Nephron (organoid): ENCODE measurements around the gene ANXA4.

Experiments
- H3K27ac Mint-ChIP-seq, 3 experiments: 2 replicates each; pipeline ENCODE4 v1.8.0; 2020; ENCODE audit warnings: mixed read lengths in 3 of 3, mild to moderate bottlenecking in 2 of 3, moderate library complexity in 1 of 3
- H3K27me3 Mint-ChIP-seq: 2 replicates; pipeline ENCODE4 v1.8.0; 2021; ENCODE audit warnings: low read depth, mild to moderate bottlenecking, moderate library complexity, mixed read lengths
- H3K36me3 Mint-ChIP-seq: 2 replicates; pipeline ENCODE4 v1.8.0; 2020; ENCODE audit warnings: low read depth, mixed read lengths
- H3K4me1 Mint-ChIP-seq: 2 replicates; pipeline ENCODE4 v1.8.0; 2020; ENCODE audit warnings: mixed read lengths
- H3K4me3 Mint-ChIP-seq, 3 experiments: 2 replicates each; pipeline ENCODE4 v1.8.0; 2020; ENCODE audit warnings: mild to moderate bottlenecking in 3 of 3, mixed read lengths in 3 of 3, moderate library complexity in 2 of 3
- H3K9me3 Mint-ChIP-seq: 2 replicates; pipeline ENCODE4 v1.8.0; 2020; ENCODE audit warnings: mixed read lengths
- TF ChIP-seq, protein P1 (sequence below), 3 experiments: fragments of 200-600 bp; sonication (generic); IDR thresholded peaks; one replicate each; pipeline ENCODE4 v1.5.0; 2021; ENCODE audit warnings: antibody characterized with exemption in 3 of 3; ENCODE audit not compliant: unreplicated experiment in 3 of 3

ANXA4 gene

DNA sequence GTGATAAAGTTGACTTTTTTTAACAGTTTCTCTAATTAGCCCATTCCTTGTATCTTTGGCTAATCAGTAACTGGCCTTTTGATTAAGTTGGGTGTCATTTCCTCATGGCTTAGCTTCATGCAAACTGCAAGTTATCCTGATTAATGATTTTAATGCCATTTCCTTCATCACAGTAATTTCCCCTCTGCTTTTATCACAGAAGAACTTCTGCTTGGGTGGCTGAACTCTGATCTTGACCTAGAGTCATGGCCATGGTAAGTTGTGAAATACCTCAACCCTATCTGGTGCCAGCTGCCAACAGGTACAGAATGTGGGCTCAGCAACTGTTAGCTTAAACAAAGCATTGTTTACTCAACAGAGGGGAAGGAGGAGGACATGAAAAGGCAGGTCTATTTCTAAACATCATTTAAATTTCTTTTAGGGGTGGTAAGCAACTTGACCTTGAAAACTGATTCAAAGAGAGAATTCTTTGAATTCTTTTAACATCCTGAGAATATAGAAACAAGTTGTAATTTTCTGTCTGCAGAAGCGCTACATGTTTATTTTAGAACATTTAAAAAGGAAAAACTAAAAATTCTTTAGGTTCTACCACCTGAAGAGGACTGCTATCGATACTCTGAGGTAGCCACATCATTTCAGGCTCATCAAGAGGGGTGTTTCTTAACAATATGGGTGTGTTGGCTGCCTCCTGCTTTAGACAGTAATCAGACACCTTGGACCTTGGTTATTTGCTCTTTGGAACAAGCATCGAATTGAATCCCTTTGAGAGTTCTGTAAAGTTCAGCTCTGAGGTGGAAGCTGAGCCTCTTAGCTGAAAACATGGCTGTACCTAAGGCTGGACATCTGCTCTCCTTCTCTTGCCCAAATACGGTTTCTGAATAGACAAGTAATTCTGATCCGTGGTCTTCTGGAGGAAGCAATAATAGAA, 39.7 kb downstream of the ANXA4 start:
- H3K9me3 Mint-ChIP-seq: peaks cover 8% of the 10 kb centered on the region
- peaks cover 11% of the 10 kb centered on the region for H3K36me3 Mint-ChIP-seq
- peak overlapping the region in 1 of 3 experiments; percentile 8 for H3K4me3 Mint-ChIP-seq
- H3K27ac Mint-ChIP-seq: peak overlapping the region; percentile 79 to 93 (median 89)
- H3K4me1 Mint-ChIP-seq: peaks cover 43% of the 10 kb centered on the region
- TF ChIP-seq, protein P1, sequence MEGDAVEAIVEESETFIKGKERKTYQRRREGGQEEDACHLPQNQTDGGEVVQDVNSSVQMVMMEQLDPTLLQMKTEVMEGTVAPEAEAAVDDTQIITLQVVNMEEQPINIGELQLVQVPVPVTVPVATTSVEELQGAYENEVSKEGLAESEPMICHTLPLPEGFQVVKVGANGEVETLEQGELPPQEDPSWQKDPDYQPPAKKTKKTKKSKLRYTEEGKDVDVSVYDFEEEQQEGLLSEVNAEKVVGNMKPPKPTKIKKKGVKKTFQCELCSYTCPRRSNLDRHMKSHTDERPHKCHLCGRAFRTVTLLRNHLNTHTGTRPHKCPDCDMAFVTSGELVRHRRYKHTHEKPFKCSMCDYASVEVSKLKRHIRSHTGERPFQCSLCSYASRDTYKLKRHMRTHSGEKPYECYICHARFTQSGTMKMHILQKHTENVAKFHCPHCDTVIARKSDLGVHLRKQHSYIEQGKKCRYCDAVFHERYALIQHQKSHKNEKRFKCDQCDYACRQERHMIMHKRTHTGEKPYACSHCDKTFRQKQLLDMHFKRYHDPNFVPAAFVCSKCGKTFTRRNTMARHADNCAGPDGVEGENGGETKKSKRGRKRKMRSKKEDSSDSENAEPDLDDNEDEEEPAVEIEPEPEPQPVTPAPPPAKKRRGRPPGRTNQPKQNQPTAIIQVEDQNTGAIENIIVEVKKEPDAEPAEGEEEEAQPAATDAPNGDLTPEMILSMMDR (IDR thresholded peaks at IDR 0.05; ENCODE audit: unreplicated experiment in 3 of 3): no peak
- no peaks in the 10 kb centered on the region for H3K27me3 Mint-ChIP-seq

DNA sequence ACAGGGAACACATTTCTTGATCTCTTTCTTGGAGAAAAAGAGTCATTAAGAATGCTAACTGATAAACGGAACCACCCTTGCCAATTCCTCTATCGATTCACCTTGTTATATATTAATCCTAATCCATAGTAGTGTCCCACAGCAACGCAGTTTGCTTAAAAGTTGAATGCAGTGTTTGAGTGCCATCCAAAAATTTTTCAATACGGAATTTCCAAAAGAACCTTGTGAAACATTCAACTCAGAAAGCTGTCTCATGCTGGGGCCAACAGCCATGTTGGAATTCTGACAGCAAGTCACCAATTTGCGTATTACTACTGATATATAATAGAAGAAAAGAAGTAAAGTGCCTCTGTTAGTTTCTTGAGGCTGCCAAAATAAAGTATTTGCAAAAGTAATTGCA, 42.3 kb downstream of the ANXA4 start:
- Mint-ChIP-seq H3K4me1 (peaks cover 55% of the 10 kb centered on the region), H3K36me3 (peaks cover 6% of the 10 kb centered on the region), H3K27me3 (no peaks in the 10 kb centered on the region), H3K27ac (peak overlapping the region in 2 of 3 experiments; percentile 15 to 28), H3K4me3 (no peak overlapping the region), H3K9me3 (peaks cover 3% of the 10 kb centered on the region)
- TF ChIP-seq, protein P1 (IDR thresholded peaks at IDR 0.05; ENCODE audit: unreplicated experiment in 3 of 3): no peak

DNA sequence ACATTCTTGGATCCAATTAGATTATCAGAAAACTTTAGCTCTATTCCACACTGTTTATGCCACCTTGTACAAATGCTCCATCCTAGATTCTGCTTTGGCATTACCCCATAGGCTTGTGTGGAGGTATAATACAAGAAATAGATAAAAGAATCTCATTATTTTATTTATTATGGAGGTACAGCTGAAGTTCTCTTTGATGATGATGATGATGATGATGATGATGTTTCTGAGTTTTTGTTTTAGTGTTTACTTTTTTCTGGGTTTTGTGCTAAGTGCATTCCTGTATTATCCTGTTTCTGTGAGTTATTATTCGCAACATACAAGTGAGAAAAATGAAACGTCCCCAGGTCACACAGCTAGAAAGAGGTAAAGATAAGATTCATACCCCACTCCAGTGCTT, 43.4 kb downstream of the ANXA4 start:
- Mint-ChIP-seq H3K27ac (peak overlapping the region; percentile 42 to 76 (median 43)), H3K27me3 (no peaks in the 10 kb centered on the region), H3K9me3 (no peaks in the 10 kb centered on the region), H3K4me1 (peaks cover 58% of the 10 kb centered on the region), H3K4me3 (no peak overlapping the region), H3K36me3 (peaks cover 8% of the 10 kb centered on the region)
- TF ChIP-seq, protein P1 (IDR thresholded peaks at IDR 0.05; ENCODE audit: unreplicated experiment in 3 of 3): no peak

DNA sequence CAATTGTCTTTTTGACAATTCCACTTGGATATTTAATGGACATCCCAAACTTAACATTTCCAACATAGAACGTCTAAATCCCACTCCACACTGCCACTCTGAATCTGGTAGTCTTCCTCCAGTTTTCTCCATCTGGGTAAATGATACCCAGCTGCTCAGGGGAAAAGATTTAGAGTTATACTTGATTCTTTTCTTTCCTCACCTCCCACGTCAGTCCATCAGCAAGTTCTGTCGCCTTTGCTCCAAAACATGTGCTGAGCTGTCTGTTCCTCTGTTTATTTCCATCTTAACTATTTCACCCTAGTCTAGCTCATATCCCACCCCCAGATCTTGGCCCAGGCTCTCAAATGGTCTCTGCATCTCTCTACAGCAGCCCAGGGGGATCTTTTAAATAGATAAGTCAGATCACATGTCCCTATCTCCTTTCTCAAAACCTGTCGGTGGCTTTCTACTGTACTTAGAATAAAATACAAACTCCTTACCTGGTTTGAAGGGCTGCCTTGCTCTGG, 44.2 kb downstream of the ANXA4 start:
- Mint-ChIP-seq H3K9me3 (no peaks in the 10 kb centered on the region), H3K27me3 (no peaks in the 10 kb centered on the region), H3K4me3 (no peak overlapping the region), H3K27ac (peak overlapping the region; percentile 42 to 76 (median 43)), H3K36me3 (peaks cover 8% of the 10 kb centered on the region), H3K4me1 (peaks cover 57% of the 10 kb centered on the region)
- TF ChIP-seq, protein P1 (IDR thresholded peaks at IDR 0.05; ENCODE audit: unreplicated experiment in 3 of 3): no peak

DNA sequence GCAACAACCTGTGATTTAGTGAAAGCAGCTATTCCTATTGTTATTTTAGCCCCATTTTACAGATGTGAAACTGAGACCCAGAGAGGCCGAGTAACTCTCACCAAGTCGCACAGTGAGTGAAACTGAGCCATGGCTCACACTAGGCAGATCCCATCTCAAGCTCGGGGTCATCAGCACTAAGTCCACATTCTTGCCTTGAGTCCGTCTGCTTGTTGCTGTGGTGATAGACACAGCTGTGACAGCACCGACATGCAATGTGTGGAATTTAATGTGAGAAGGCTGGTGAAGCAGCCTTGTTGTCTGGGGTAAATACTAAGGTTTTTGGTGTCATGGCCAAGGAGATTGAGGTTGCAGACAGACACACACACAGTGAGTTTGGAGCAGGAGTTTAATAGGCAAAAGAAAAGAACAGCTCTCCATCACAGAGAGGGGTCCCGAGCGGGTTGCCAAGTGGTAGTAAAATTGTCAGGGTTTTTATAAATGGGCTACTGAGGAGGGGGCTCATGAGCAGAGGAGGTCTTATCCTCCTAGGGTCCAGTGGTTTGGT, 47.3 kb downstream of the ANXA4 start:
- Mint-ChIP-seq H3K4me3 (peak overlapping the region; percentile 19 to 55 (median 33)), H3K4me1 (peaks cover 42% of the 10 kb centered on the region), H3K27me3 (no peaks in the 10 kb centered on the region), H3K9me3 (no peaks in the 10 kb centered on the region), H3K36me3 (peaks cover 5% of the 10 kb centered on the region), H3K27ac (peak overlapping the region; percentile 99)
- TF ChIP-seq, protein P1 (IDR thresholded peaks at IDR 0.05; ENCODE audit: unreplicated experiment in 3 of 3): no peak
